ENCODE measurements around the gene AQP12A. TPM values are rescaled to one million over a fixed set of nuclear protein-coding genes. Genes with fewer than 3 reads are reported as not detected.
"Not testable (repeated sequence)": the region's sequence is repeated elsewhere in the genome, so short reads cannot be mapped to it uniquely, and the experiment has no call there.

AQP12A gene, protein sequence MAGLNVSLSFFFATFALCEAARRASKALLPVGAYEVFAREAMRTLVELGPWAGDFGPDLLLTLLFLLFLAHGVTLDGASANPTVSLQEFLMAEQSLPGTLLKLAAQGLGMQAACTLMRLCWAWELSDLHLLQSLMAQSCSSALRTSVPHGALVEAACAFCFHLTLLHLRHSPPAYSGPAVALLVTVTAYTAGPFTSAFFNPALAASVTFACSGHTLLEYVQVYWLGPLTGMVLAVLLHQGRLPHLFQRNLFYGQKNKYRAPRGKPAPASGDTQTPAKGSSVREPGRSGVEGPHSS
- total RNA-seq, result not detected

DNA sequence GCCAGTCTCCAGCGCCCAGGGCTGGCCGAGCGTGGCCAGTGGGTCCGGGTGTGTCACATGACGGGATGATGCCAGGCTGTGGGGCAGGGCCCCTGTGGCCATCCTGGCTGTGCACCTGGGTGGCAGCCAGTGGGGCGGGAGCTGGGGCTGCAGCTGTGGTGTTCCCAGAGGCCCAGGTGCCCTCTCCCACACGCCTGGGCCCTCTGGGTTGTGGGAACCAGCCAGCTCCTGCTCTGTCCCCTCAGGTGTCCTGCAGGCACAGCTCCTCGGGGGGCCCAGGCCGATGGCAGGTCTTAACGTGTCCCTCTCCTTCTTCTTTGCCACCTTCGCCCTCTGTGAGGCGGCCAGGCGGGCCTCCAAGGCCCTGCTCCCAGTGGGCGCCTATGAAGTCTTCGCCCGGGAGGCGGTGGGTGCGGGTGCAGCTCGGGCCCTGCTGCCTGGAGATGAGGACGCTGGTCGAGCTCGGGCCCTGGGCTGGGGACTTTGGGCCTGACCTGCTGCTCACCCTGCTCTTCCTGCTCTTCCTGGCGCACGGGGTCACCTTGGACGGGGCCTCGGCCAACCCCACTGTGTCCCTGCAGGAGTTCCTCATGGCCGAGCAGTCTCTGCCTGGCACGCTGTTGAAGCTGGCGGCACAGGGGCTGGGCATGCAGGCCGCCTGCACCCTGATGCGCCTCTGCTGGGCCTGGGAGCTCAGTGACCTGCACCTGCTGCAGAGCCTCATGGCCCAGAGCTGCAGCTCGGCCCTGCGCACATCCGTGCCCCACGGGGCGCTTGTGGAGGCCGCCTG is at the start of gene AQP12A:
AQP12A (plus strand) TSS at position 236 of the 790 bp plus-strand sequence; CDS start at position 284, 48 bp downstream.
- DNase-seq (ENCODE audit: low spot score); H3K36me3 ChIP-seq; H3K9me3 ChIP-seq; H3K4me1 ChIP-seq (replicated peaks); intact Hi-C loops (cut with DNase I); H3K27ac ChIP-seq; H3K27me3 ChIP-seq (replicated peaks; ENCODE audit: insufficient read depth); H3K4me3 ChIP-seq: not testable (repeated sequence)
- 92% methylated on average over 18 of the region's 37 CpGs for WGBS

DNA sequence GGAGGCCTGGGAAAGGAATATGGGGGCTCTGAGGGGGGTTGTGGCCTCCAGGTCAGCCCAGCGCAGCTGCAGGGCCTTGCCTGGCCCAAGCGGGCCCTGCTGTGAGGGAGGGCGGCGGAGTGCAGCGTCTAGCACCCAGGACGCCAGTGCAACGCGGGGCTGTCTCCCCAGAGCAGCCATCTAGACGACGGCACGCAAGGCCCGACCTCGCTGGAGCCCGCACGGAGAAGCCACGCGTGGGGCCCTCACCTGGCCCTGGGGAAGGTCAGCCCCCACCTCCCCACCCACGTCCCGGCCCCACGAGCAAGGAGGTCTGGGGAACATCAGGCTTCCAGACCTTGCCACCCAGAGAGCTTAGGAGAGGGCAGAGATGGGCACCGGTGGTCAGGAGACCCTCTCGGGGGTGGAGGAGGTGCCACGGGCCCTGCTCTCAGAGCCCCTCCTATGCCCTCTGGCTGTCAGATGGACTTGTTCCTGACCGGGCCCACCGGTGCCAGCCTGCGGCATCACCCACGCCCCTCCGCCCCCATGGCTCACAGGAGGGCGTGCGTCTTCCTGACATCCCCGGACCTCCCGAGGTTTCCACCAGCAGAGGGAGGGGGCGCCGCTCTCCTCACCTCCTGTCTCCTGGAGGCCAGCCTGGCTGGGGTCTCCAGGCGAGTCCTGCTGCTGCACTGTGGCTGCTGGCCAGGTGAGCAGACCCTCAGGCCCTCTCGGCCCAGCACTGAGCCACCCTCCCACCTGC is 49.4 kb upstream of the AQP12A start:
- H3K36me3 ChIP-seq, result no peaks in the 10 kb centered on the region
- TF ChIP-seq, protein P1, sequence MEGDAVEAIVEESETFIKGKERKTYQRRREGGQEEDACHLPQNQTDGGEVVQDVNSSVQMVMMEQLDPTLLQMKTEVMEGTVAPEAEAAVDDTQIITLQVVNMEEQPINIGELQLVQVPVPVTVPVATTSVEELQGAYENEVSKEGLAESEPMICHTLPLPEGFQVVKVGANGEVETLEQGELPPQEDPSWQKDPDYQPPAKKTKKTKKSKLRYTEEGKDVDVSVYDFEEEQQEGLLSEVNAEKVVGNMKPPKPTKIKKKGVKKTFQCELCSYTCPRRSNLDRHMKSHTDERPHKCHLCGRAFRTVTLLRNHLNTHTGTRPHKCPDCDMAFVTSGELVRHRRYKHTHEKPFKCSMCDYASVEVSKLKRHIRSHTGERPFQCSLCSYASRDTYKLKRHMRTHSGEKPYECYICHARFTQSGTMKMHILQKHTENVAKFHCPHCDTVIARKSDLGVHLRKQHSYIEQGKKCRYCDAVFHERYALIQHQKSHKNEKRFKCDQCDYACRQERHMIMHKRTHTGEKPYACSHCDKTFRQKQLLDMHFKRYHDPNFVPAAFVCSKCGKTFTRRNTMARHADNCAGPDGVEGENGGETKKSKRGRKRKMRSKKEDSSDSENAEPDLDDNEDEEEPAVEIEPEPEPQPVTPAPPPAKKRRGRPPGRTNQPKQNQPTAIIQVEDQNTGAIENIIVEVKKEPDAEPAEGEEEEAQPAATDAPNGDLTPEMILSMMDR (IDR thresholded peaks at IDR 0.05), result no peak
- no peak overlapping the region for H3K4me3 ChIP-seq
- no peak overlapping the region for H3K27ac ChIP-seq
- no peaks in the 10 kb centered on the region for H3K9me3 ChIP-seq
- H3K4me1 ChIP-seq (replicated peaks), result no peaks in the 10 kb centered on the region
- DNase-seq (ENCODE audit: low spot score), result no peak
- WGBS, result 84% methylated on average over 32 of the region's 36 CpGs
- intact Hi-C loops (cut with DNase I), result no loop called here
- H3K27me3 ChIP-seq (replicated peaks; ENCODE audit: insufficient read depth), result peaks cover 4% of the 10 kb centered on the region

DNA sequence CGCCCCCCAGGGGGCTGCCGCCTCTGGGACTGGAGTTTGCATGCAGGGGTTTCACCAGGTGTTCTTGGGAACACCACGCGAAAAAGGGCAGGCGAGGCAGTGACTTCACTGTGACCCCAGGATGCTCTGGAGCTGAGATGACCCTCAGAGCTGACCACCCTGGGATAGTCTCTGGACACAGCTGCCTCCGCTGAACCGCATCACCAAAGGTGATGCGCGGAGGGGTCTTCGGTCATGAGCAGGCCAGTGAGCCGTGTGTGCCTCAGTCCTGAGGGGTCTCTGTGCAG is 48.9 kb upstream of the AQP12A start:
- WGBS, result 89% methylated on average over 11 of the region's 11 CpGs
- TF ChIP-seq POLR2AphosphoS5 (IDR thresholded peaks at IDR 0.05) (no peak), POLR2A (IDR thresholded peaks at IDR 0.05) (no peak)
- TF ChIP-seq, protein P1 (IDR thresholded peaks at IDR 0.05), result no peak
- no peak overlapping the region for H3K4me3 ChIP-seq
- intact Hi-C loops (cut with DNase I), result no loop called here
- peaks cover 4% of the 10 kb centered on the region for H3K27me3 ChIP-seq (replicated peaks; ENCODE audit: insufficient read depth)
- no peaks in the 10 kb centered on the region for H3K36me3 ChIP-seq
- no peaks in the 10 kb centered on the region for H3K4me1 ChIP-seq (replicated peaks)
- no peak overlapping the region for H3K27ac ChIP-seq
- no peaks in the 10 kb centered on the region for H3K9me3 ChIP-seq
- DNase-seq (ENCODE audit: low spot score), result no peak

DNA sequence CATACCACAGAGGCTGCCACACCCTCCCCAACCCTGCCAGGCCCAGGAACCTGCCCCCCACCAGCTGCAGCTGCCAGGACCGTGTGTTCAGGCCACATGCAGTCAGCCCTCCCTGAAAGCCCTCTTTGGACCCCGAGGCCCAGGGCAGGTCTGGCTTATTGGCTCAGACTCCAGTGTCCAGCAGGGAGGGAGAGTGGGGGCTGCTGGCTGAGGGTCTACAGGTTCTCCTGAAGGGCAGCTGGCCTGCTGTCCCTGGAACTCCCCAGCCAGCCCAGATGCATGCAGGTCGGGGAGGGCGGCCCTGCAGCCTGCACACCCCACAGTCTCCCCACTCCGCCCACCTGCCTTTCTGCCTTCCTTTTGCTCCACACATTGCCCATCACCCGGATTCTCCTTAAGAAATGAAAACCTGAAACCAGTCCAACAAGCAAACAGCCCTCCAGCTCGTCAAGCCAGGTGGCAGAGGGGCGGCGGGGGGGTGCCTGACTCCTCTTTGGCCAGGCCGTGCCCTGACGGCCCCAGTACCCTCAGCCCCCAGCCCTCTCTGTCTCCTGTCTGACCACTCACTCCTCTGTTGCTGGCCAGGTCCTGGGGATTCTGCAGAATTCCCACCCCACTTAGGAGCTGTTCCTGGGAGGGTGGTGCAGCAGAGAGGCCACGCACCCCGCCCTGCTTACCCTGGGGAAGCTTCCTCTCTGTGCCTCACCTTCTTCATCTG is 48.4 kb upstream of the AQP12A start:
- Histone ChIP-seq H3K4me1 (replicated peaks) (no peaks in the 10 kb centered on the region), H3K36me3 (no peaks in the 10 kb centered on the region), H3K4me3 (no peak overlapping the region), H3K9me3 (no peaks in the 10 kb centered on the region), H3K27ac (no peak overlapping the region), H3K27me3 (replicated peaks; ENCODE audit: insufficient read depth) (peaks cover 6% of the 10 kb centered on the region)
- no peak for DNase-seq (ENCODE audit: low spot score)
- intact Hi-C loops (cut with DNase I), result no loop called here
- WGBS, result 62% methylated on average over 11 of the region's 13 CpGs
- no peak for TF ChIP-seq POLR2AphosphoS5 (IDR thresholded peaks at IDR 0.05)
- TF ChIP-seq POLR2A (IDR thresholded peaks at IDR 0.05), result no peak
- TF ChIP-seq, protein P1 (IDR thresholded peaks at IDR 0.05), result no peak

DNA sequence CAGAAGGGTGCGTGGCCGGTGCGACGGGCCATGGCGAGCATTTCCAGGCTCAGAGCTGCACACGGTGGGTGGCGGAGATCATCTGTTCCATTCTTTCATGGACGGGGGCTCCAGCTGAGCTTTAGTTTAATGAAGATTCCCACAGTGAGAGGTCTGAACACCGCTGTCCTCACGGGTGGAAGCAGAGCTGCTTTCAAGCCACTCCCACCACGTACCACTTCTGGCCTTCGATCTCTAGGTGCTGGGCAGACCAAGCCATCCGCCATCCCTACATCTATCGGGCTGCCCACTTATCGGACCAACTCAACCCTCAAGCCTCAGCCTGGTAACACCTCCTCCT is 47.9 kb upstream of the AQP12A start:
- intact Hi-C loops (cut with DNase I), result no loop called here
- H3K9me3 ChIP-seq, result no peaks in the 10 kb centered on the region
- no peak overlapping the region for H3K4me3 ChIP-seq
- H3K4me1 ChIP-seq (replicated peaks), result no peaks in the 10 kb centered on the region
- DNase-seq (ENCODE audit: low spot score), result no peak
- H3K27ac ChIP-seq, result no peak overlapping the region
- no peaks in the 10 kb centered on the region for H3K36me3 ChIP-seq
- H3K27me3 ChIP-seq (replicated peaks; ENCODE audit: insufficient read depth), result peaks cover 6% of the 10 kb centered on the region
- 81% methylated on average over 14 of the region's 15 CpGs for whole genome bisulfite sequencing
- TF ChIP-seq POLR2A (IDR thresholded peaks at IDR 0.05), result no peak
- TF ChIP-seq POLR2AphosphoS5 (IDR thresholded peaks at IDR 0.05), result no peak
- TF ChIP-seq, protein P1 (IDR thresholded peaks at IDR 0.05), result no peak

All from prostate gland (tissue), 2 donors.